ENCODE measurements around the gene SLFNL1. TPM values are rescaled to one million over a fixed set of nuclear protein-coding genes. Genes with fewer than 3 reads are reported as not detected.

Gene SLFNL1
- total RNA-seq, 1 donor from 2014 or later: 0.94 TPM

DNA sequence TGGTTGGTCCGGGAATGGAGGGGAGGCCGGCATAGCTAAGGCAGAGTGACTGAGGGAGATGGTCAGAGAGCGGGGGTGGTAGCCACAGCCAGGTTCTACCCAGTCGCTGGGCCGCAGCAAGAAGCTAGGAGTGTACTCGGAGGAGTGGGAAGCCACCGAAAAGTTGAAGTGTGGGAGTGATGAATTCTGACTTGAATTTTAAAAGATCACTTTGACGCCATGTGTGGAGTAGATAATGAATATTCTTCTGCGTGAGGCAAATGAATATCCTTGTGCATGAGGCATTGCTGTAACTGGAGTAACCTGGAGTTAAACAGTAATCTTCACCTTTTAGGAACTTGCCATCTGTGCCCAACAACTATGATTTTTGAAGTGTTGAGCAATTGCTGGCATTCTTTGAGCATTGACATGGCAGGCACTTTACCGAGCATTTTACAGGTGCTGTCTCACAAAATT lies 35.2 kb downstream of the SLFNL1 start:
- DNase-seq: no peak

DNA sequence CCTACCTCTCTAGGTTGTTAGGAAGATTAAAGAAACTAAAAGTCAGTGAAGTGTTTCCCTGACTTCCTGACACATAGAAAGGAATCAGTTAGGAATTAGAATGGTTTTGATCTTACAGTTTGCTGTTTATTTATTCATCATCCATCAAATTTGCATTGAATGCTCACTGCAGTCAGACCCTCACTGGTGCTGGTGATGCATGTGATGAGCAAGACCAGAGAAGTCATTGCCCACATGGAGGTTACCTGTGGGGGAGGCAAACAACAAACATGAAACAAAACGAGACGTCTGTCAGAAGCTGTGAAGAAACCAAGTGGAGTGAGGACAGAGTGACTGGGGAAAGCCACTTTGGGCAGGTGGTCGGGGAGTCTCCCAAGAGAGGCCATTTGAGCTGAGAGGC lies 35.6 kb downstream of the SLFNL1 start:
- DNase-seq: no peak

DNA sequence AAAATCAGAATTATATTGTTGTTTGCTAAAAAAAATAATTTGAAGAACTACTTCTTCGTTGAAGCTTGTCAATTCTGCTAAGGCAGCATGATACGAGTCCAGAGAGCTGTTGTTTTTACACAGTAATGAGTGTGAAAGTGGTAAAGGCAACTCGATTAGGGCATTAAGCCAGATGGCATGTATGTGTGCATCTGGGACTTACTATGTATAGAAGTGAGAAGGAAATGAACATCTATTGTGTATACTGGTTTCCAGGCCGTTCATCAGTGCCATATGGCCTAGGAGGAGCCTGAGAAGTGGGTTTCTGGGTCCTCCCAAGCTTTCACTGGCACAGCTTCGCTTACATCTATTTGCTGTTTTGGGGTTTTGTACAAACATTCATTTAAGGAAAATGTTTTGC lies 36.4 kb downstream of the SLFNL1 start:
- no peak for DNase-seq

DNA sequence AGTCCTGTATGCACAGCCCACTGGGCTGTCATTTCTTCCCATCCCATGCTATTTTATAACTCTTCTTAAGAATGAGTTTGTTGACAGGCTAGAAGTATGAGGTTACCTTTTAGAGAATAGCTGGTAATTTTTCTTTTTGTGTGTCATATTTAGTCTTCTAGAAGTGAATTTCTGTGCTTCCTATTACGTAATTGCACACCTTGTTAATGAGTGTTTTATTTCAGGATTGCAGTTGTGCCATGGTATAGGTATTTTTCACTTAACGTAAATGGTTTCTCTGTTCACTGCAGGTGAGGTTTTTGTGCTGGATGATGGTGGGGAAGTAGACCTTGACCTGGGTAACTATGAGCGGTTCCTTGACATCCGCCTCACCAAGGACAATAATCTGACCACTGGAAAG lies 37.0 kb downstream of the SLFNL1 start:
- DNase-seq: no peak

DNA sequence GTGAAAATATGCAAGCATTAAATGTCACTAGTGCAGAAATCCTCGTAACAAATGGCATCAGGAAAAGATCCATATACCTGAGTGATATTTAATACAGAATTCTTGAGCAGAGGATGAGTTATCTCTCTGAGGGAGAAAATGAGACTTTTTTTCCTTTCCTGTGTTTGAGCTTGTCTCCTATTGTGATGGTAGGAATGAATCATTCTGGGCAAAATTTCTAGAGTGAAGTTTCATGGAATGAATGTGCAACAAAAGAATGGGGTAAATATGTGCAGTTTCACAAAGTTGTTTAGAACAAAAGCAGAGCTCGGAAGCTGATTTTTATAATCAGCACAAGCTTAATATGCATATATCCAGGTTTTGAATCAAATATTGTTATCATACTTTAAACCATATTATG lies 37.5 kb downstream of the SLFNL1 start:
- no peak for DNase-seq

DNA sequence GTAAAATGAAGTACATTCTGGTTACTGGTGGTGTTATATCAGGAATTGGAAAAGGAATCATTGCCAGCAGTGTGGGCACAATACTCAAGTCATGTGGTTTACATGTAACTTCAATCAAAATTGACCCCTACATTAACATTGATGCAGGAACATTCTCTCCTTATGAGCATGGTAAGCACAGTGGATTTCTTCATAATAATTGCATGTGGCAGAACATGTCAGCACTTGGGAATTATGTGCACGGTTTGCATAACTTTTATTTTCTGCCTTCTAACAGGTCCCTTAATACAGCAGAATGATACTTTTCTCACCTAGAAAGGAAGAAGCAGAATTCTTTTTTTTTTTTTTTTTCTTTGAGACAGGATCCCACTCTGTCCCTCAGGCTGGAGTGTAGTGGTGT lies 38.2 kb downstream of the SLFNL1 start:
- DNase-seq: no peak

DNA sequence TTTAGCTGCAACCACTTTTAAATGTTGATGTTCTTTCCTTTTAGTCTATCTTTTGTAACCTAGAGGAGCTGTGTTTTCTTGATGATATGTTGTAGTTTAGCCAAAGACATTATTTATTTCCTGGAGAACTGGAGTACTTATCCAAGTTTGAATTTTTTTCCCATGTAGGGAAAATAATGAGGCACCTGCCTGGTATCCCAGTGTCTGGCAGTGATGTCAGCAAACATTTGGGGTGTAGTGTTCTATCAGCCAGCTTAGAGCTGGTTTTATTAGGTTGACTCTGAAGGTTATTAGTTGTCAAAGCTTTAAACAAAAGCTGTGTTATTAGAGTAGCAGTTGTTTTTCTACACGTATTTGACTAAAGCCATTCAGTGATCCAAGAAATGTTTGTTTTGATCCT lies 38.8 kb downstream of the SLFNL1 start:
- DNase-seq: no peak

DNA sequence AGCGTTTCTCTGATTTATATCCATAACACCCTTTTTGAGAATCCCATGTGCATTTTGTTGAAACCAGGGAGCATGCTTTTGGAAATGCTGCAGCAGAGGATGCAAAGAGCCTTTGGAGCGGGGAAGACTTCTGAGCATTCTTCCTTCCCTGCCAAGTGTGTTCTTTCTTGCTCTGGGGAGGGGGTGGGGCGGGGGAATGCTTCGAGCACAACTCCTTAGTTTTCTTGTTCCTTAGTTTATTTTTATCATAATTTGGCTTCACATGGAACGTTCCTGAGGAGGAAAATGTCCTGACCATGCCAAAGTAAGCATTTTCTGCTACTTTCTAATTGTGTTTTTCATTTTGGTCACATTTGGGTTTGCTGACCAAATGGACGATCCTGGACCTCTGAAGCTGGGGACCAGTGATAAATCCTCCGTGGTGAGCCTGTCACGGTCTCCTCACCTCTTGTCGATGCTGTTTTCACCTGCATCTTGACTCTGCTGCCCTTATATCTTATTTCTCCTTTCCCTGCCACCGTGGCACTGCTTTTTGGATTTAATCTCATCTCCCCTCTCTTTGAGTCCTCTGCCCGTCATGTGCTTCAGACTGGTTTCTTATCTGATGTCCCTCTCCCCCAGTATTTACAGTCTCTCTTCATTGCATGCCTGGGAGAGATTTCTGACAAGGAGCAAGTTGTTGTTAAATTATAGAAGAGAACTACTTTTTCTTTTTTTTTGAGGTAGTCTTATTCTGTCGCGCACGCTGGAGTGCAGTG lies 39.7 kb downstream of the SLFNL1 start:
- no peak for DNase-seq

DNA sequence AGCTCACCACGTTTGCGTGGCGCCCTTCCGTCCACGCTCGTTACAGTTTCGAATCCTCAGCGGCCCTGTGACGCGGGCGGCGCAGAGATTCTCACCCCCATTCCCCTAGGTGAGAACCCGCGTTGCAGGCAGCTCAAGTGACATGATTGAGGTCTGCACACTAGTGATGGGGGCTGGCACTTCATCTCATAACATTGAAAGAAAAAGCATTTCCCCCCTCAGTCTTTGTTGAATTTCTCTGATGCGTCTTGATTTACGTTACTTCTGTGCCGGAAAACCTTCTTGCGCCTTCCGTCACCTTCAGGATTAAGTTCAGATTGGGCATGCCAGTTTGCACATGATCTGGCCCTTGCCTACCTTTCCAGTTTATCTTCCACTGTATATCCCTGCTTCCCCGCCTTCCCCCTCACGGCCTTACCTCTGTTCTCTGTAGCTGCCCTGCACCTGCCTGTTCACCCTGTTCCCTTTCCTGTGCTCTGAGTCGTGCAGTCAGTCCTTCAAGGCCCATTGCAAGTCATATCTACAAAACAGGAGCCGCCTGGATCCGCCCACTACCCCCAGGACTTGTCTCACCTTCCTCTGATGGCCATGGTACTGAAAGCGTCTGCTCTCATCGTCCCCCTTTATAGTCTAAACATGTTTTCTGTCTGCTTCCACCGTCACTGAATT lies 40.9 kb downstream of the SLFNL1 start:
- DNase-seq: no peak

DNA sequence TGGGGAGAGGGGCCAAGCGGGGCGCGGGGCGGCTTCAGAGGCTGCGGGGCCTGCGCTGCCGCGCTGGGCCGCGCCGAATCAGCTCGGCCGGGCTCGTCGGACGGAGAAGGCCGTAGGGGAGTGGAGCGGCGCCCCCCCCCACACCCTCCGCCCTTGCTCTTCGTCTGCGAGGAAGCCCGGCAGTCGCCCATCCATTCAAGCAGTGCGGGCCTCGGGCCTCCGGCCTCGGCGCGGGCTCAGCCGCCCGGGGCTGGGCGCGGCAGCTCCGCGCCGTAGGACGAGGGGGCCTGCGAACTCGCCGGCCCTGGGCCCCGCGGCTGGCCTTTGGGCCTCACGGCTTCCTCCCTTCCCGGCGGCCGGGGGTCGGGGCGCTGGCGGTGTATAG lies 41.5 kb downstream of the SLFNL1 start:
- no peak for DNase-seq

DNA sequence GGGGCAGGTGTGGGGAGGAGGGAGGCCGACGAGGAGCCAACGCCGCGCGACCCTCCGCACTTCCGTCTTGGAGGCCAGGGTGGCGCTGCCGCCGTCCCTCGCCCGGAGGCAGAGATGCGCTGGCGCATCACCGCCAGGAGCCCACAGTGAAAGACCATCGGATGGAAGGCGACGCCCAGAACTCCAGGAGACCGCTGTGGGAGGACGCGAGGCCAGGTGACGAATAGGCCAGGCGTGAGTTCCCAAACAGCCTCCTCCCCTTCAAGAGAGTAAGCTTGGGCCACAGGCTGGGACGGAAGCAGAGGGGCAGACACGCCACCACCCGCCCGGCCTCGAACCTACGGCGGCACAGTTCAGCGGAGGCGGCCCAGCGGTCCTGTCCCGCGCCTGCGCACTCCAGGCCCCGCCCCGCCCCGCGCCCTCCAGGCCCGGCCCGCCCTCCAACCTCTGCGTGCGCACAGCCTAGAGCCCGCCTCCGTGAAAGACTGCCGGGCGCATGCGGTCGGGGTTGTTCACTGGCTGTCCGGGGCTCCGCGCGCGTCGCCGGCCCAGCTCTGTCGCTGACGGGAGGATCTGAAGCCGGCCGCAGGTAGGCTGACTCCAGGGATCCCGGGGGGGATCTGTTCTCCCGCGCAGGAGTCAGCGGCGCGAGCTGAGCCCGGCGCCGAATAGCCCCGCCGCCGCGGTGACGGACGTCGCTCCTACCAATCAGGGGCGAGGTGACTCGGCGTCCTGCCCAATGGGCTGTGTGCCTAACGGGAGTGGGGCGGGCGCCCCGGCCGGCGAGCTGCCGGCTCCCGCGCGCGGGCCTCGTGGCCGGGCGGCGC lies 42.1 kb downstream of the SLFNL1 start, which contains the start of gene CTPS1:
Gene CTPS1 (plus strand): TSS at position 456 of the 827 bp plus-strand sequence. CDS start 3,595 bp downstream, outside the sequence.
- peak; percentile 95 for DNase-seq

DNA sequence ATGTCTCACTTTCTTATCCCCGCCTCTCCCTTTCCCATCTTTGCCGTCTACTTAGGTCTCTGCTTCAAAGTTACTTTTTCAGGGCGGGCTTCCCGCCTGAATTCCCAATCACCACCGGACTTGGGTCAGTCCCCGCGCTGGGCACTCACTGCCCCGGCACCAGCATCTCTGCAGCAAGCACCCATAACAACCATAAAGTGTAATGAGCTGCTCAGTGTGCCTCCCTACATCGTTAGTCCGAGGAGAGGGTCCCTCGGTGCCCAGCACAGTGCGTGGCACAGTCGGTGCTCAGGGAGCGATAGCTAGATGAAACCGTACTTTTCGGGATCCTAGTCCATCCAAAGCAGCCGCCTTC lies 42.7 kb downstream of the SLFNL1 start:
- DNase-seq: no peak

DNA sequence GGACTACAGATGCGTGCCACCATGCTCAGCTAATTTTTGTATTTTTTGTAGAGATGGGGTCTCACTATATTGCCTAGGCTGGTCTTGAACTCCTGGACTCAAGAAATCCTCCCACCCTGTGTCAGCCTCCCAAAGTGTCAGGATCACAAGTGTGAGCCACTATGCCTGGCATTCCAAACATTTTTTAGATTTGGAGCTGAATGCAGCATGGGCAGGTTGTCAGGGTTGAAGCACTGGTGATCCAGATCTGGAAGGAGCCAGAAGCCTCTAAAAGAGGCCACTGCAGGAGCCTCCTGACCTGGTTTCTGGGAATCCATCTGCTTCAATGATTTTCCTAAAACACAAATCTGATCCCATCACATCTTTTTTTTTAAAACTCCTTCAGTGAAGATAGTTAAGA lies 43.8 kb downstream of the SLFNL1 start:
- DNase-seq: no peak

DNA sequence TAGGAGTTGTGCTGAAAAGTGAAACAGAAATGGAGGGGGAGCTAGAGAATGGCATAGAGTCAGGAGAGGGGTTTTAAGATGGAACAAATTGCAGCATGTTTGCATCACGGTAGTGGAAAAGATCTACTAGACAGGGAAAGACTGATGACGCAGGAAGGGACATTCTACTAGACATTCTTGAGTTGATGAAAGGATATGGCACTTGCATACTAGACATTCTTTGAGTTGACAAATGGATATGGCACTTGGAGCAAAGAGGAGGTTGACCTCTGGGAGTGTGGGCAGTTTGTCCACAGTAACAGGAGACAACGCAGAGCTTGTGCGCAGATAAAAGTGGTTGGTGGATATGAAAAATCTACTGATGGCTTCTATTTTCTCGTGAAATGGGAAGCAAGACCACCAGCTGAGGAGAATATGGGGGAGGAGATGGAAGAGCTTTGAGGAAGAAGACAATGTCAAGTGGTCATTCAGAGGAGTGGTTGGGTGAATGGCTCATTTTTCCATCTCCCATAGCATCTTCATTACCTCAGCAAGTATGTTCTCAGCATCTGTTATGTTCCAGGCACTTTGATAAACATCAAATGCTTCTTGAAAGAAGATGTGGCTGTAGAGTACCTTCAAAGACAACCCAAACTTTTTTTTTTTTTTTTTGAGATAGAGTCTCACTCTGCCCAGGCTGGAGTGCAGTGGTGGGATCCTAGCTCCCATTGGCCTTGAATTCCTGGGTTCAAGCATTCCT lies 44.4 kb downstream of the SLFNL1 start:
- DNase-seq: no peak

DNA sequence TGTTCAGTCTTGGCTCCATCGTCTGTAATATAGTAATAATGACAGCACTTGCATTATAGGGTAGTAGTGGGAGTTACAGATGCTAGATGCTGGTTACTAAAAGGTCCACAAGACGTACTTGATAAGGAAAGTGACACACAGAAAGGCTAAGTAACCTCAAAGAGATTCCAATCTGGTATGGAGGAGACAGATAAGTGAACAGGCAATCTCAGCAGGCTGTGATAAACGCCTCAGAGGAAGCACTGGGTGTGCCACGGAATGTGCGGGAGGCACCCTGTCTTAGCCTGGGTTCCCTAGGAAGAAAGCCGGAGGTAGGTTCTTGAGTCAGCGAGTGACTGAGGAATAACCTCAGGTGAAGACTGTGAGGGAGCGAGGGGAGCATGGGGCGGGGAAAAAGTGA lies 46.6 kb downstream of the SLFNL1 start:
- DNase-seq: no peak

DNA sequence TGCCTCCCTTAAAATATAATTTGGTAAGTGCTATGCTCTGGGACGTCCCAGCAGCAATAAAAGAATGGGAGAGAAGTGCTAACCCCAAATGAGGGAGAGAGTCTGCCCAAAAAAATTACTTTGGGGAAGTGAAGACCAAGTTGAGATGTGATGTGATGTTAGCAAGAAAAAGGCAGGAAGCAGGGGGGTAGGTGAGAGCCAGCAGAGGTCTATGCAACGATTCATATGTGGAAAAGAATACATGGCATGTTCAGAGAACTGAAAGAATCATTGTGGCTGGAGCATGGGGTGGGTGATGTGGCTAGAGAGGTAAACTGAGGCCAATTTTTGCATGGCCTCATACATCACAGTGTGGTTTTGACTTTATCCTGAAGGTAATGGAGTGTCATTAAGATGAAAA lies 47.6 kb downstream of the SLFNL1 start:
- no peak for DNase-seq

DNA sequence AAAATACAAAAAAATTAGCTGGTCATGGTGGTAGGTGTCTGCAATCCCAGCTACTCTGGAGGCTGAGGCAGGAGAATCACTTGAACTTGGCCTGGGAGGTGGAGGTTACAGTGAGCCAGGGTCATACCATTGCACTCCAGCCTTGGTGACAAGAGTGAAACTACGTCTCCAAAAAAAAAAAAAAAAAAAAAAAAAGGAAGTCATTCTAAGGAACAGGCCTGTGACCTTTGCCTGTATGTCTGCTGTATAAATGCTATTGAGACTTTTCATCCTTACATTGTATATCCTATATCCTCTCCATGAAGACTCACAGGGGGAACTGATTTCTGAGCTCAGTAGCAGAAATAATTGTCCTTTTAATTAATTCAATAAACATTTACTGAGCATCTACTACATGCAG lies 49.6 kb downstream of the SLFNL1 start:
- DNase-seq: no peak

DNA sequence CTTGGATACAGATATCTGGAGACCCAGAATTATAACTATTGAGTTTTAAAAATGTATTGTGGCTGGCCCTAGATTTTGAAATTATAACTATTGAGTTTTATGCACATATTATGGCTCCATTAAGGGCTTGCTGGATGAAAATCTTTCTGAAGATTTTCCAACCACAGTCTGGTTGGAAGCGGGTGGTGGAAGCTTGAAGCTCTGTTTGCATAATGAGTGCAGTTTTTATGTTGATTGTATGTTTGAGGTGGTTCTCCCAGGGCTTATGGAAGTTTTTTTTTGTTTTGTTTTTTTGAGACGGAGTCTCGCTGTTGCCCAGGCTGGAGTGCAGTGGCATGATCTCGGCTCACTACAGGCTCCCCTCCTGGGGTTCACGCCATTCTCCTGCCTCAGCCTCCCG lies 52.1 kb downstream of the SLFNL1 start:
- no peak for DNase-seq

DNA sequence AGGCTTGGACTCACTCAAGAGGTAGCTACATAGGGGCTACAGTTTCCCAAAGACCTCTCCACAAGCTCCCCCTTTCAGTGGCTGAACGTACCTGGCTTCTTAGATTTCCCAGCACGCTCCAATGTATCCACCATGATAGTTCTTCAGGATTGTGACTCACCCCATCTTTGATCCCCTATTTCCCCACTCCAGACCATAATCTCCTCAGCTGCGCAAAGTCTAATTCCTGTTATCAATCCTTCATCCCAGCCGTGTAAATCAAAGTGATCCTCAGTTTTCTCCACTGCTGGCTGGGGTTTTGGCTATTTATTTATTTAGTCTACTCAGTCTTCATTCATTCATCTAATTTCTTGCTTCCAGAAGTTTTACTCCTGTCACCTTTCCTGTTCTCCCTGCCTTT lies 55.1 kb downstream of the SLFNL1 start:
- no peak for DNase-seq

Data from occipital lobe (tissue), 2 donors.